Caco-2 (cell line): Measurements from ENCODE around the gene TMEM132C. TPM values are rescaled to one million over a fixed set of nuclear protein-coding genes. Genes with fewer than 3 reads are reported as not detected.

Experiments used
- BruUV-seq: library from RNA; stranded (reverse); fragments of 400-500 nt; replicated peaks from 2 replicates; lab custom pipeline; 2021; lab: Mats Ljungman, UMichigan
- CTCF ChIA-PET: fragments of 300-600 bp; sonication (Branson Sonifier 250); formaldehyde crosslinking; loops from one replicate; lab custom pipeline; 2022; ENCODE audit warnings: antibody characterized with exemption; lab: Charles Lee
- POLR2A ChIA-PET: fragments of 300-600 bp; sonication (Branson Sonifier 250); formaldehyde crosslinking; loops from one replicate; lab custom pipeline; 2022; ENCODE audit warnings: antibody characterized with exemption; lab: Charles Lee
- DNase-seq, 2 experiments: peaks; one replicate each; pipeline versions ENCODE4 v3.0.0 to v3.0.0-alpha.2; 2020 to 2022
- H3K27me3 ChIP-seq: replicated peaks from 2 replicates; pipeline ENCODE4 v1.6.0; 2011; ENCODE audit warnings: low read length; ENCODE audit not compliant: control insufficient read depth, insufficient read depth
- H3K36me3 ChIP-seq: 2 replicates; pipeline ENCODE4 v1.5.1; 2011; ENCODE audit warnings: low read length; ENCODE audit not compliant: control insufficient read depth, insufficient read depth
- H3K4me1 ChIP-seq: fragments of 250-450 bp; sonication (Bioruptor Pico); 2 replicates; pipeline ENCODE4 v1.5.1; 2020; ENCODE audit warnings: mild to moderate bottlenecking
- H3K4me3 ChIP-seq: 2 replicates; pipeline ENCODE4 v1.5.1; 2011; ENCODE audit warnings: low read depth, mild to moderate bottlenecking, control low read depth, low read length
- H3K9me3 ChIP-seq: fragments of 250-450 bp; sonication (Bioruptor Pico); 2 replicates; pipeline ENCODE4 v1.5.1; 2020; ENCODE audit warnings: mild to moderate bottlenecking, moderate library complexity
- H3K27ac Mint-ChIP-seq: one replicate; pipeline ENCODE4 v1.8.0; 2022; ENCODE audit warnings: mixed read lengths; ENCODE audit not compliant: unreplicated experiment
- H3K27me3 Mint-ChIP-seq: one replicate; pipeline ENCODE4 v1.8.0; 2022; ENCODE audit warnings: mixed read lengths; ENCODE audit not compliant: insufficient read depth, unreplicated experiment
- H3K36me3 Mint-ChIP-seq: one replicate; pipeline ENCODE4 v1.8.0; 2022; ENCODE audit warnings: mild to moderate bottlenecking, mixed read lengths; ENCODE audit not compliant: insufficient read depth, unreplicated experiment
- H3K4me1 Mint-ChIP-seq: one replicate; pipeline ENCODE4 v1.8.0; 2022; ENCODE audit warnings: low read depth, mixed read lengths; ENCODE audit not compliant: unreplicated experiment
- H3K4me3 Mint-ChIP-seq: one replicate; pipeline ENCODE4 v1.8.0; 2022; ENCODE audit warnings: mild to moderate bottlenecking, moderate library complexity, mixed read lengths; ENCODE audit not compliant: unreplicated experiment
- H3K9me3 Mint-ChIP-seq: one replicate; pipeline ENCODE4 v1.8.0; 2022; ENCODE audit warnings: mixed read lengths; ENCODE audit not compliant: unreplicated experiment
- intact Hi-C: fragments of 100-400 bp; cut with micrococcal nuclease; formaldehyde crosslinking; loops from one replicate; pipeline ENCODE4 v1.10.0; 2022; ENCODE audit not compliant: unreplicated experiment
- total RNA-seq: library from RNA; stranded (reverse); gene quantifications from 2 replicates; pipeline ENCODE4 v1.2.3, GENCODE V29; 2022
- TF ChIP-seq, protein P1 (sequence below), 2 experiments: fragments of 200-600 bp in 1 of 2; IDR thresholded peaks; 1 replicate in 1 of 2; 2 replicates in 1 of 2; pipeline versions ENCODE4 v1.5.1 to v1.8.0; 2011 to 2022; ENCODE audit warnings: antibody characterized with exemption in 1 of 2, control low read depth in 1 of 2, inconsistent platforms in 1 of 2, low read depth in 1 of 2, low read length in 1 of 2, mild to moderate bottlenecking in 1 of 2, moderate library complexity in 1 of 2; ENCODE audit not compliant: insufficient read depth in 1 of 2, severe bottlenecking in 1 of 2, unreplicated experiment in 1 of 2

The TMEM132C gene
- total RNA-seq, 1 experiment from 2014 or later, result not detected

DNA sequence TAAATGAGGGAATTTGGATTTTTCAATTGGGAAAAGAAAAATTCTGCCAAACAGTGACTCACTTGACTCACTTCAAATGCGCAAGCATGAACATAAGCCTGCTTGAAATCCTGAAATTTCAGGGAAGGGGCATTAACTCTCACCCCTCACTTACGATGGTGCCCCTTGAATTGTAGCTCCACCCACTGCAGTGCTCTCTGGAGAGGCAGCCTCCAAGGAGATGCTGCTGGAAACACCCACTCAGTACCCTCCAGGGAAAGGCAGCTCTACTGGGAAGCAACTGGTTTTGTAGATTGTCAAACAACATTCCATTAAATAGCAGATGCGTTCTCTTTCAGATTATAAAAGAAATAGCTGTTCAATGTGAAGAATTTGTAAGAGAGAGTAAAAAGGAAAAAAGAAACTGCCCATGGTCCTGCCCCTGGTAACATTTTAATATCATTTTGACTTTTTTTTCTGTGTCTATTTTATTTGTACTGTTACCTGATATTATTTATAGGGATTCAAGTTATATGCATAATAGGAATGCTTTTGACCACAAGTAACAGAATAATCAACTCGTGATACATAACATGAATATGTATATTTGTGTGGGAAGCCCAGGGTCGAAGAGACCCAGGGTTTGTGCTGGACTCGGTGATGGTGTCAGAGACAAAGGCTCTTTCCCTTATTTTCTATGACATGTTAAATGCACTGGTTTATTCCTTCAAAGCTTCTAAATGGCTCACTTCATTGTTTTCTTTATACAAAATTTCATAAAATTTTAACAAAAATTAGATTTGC, 31.1 kb upstream of the TMEM132C start:
- no peak overlapping the region for H3K4me3 ChIP-seq
- DNase-seq, result no peak
- no peaks in the 10 kb centered on the region for H3K36me3 ChIP-seq
- no peaks in the 10 kb centered on the region for H3K4me1 ChIP-seq
- CTCF ChIA-PET, result no interaction called here
- POLR2A ChIA-PET, result no interaction called here
- no peaks in the 10 kb centered on the region for H3K4me1 Mint-ChIP-seq
- H3K4me3 Mint-ChIP-seq, result no peak overlapping the region
- no peak overlapping the region for H3K27ac Mint-ChIP-seq
- TF ChIP-seq, protein P1, sequence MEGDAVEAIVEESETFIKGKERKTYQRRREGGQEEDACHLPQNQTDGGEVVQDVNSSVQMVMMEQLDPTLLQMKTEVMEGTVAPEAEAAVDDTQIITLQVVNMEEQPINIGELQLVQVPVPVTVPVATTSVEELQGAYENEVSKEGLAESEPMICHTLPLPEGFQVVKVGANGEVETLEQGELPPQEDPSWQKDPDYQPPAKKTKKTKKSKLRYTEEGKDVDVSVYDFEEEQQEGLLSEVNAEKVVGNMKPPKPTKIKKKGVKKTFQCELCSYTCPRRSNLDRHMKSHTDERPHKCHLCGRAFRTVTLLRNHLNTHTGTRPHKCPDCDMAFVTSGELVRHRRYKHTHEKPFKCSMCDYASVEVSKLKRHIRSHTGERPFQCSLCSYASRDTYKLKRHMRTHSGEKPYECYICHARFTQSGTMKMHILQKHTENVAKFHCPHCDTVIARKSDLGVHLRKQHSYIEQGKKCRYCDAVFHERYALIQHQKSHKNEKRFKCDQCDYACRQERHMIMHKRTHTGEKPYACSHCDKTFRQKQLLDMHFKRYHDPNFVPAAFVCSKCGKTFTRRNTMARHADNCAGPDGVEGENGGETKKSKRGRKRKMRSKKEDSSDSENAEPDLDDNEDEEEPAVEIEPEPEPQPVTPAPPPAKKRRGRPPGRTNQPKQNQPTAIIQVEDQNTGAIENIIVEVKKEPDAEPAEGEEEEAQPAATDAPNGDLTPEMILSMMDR (IDR thresholded peaks at IDR 0.05; ENCODE audit: insufficient read depth in 1 of 2, low read depth in 1 of 2, low read length in 1 of 2, severe bottlenecking in 1 of 2, unreplicated experiment in 1 of 2), result no peak
- H3K27me3 ChIP-seq, result no peaks in the 10 kb centered on the region
- no peaks in the 10 kb centered on the region for H3K9me3 ChIP-seq
- no TSS peak for BruUV-seq
- H3K9me3 Mint-ChIP-seq, result peaks cover 14% of the 10 kb centered on the region
- peaks cover 3% of the 10 kb centered on the region for H3K27me3 Mint-ChIP-seq
- intact Hi-C loops, result no loop called here
- H3K36me3 Mint-ChIP-seq, result no peaks in the 10 kb centered on the region

DNA sequence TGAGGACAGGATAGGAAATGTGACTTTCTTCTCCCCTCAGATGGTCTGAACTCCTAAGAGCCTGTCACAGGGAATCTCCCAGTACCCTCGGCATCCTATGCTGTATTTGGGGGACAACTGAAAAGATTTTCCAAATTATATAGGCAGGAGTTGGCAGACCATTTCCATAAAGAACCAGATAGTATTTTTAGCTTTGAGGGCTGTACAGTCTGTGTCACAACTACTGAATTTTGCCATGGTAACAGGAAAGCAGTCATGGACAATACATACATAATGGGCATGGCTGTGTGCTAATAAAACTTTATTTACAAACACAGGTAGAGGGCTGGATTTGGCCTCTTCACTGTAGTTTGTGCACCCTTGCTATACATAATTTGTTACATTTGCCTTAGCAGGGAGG, 30.4 kb upstream of the TMEM132C start:
- TF ChIP-seq, protein P1 (IDR thresholded peaks at IDR 0.05; ENCODE audit: insufficient read depth in 1 of 2, low read depth in 1 of 2, low read length in 1 of 2, severe bottlenecking in 1 of 2, unreplicated experiment in 1 of 2), result no peak

DNA sequence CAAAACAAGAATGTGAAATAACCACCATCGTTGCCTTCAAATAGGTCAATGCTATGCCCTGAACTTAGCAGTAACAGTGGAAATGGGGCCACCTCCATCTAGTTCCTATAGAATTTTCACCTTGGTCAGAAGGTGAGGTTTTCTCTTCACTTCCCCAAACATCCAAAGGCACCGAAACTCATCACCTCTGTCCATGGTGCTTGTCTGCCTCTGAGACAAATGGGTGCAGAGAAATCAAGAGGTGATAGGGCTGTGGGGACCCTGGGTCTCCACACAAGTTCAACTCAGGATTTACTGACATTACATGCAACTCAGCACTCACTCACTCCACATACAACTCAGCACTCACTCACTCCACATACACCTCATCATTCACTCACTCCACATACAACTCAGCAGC, 26.2 kb upstream of the TMEM132C start:
- no peak for DNase-seq
- H3K27me3 ChIP-seq, result no peaks in the 10 kb centered on the region
- peaks cover 14% of the 10 kb centered on the region for H3K9me3 Mint-ChIP-seq
- H3K4me3 Mint-ChIP-seq, result no peak overlapping the region
- intact Hi-C loops, result no loop called here
- no peaks in the 10 kb centered on the region for H3K4me1 ChIP-seq
- H3K27ac Mint-ChIP-seq, result no peak overlapping the region
- H3K36me3 Mint-ChIP-seq, result no peaks in the 10 kb centered on the region
- H3K9me3 ChIP-seq, result no peaks in the 10 kb centered on the region
- ChIA-PET CTCF (no interaction called here), POLR2A (no interaction called here)
- no TSS peak for BruUV-seq
- TF ChIP-seq, protein P1 (IDR thresholded peaks at IDR 0.05; ENCODE audit: insufficient read depth in 1 of 2, low read depth in 1 of 2, low read length in 1 of 2, severe bottlenecking in 1 of 2, unreplicated experiment in 1 of 2), result no peak
- H3K27me3 Mint-ChIP-seq, result peaks cover 3% of the 10 kb centered on the region
- H3K4me1 Mint-ChIP-seq, result no peaks in the 10 kb centered on the region
- H3K4me3 ChIP-seq, result no peak overlapping the region
- no peaks in the 10 kb centered on the region for H3K36me3 ChIP-seq

More for the DNA sequence above, 30.4 kb upstream of the TMEM132C start:
- H3K27me3 Mint-ChIP-seq, result peaks cover 3% of the 10 kb centered on the region
- intact Hi-C loops, result no loop called here
- no peak overlapping the region for H3K4me3 Mint-ChIP-seq
- no peaks in the 10 kb centered on the region for H3K36me3 Mint-ChIP-seq
- peaks cover 14% of the 10 kb centered on the region for H3K9me3 Mint-ChIP-seq
- Histone ChIP-seq H3K4me1 (no peaks in the 10 kb centered on the region), H3K9me3 (no peaks in the 10 kb centered on the region), H3K36me3 (no peaks in the 10 kb centered on the region), H3K27me3 (no peaks in the 10 kb centered on the region), H3K4me3 (no peak overlapping the region)
- no peak for DNase-seq
- no peaks in the 10 kb centered on the region for H3K4me1 Mint-ChIP-seq
- BruUV-seq, result no TSS peak
- no peak overlapping the region for H3K27ac Mint-ChIP-seq
- CTCF ChIA-PET, result no interaction called here
- POLR2A ChIA-PET, result no interaction called here
